Gastroesophageal sphincter (tissue), 4 donors: Measurements from ENCODE around the gene SMARCAL1. TPM values are rescaled to one million over a fixed set of nuclear protein-coding genes. Genes with fewer than 3 reads are reported as not detected.

Experiments
- ATAC-seq: fragments of 150-250 bp; one replicate; pipeline ENCODE4 v1.9.1; 2016; ENCODE audit warnings: mild to moderate bottlenecking, moderate library complexity
- H3K27ac ChIP-seq, 4 donors: fragments of 200-600 bp; sonication (generic) in 3 of 4; 1 replicate in 3 of 4; 2 replicates in 1 of 4; pipeline ENCODE4 v1.5.1; 2016 to 2019
- H3K27me3 ChIP-seq: fragments of 200-600 bp; sonication (generic); one replicate; pipeline ENCODE4 v1.5.1; 2019
- H3K36me3 ChIP-seq, 2 donors: fragments of 200-600 bp; sonication (generic); one replicate each; pipeline ENCODE4 v1.5.1; 2019; ENCODE audit warnings: control low read depth in 1 of 2
- H3K4me1 ChIP-seq, 3 donors: fragments of 200-600 bp; sonication (generic); 1 replicate in 2 of 3; 2 replicates in 1 of 3; pipeline ENCODE4 v1.5.1; 2016 to 2019; ENCODE audit warnings: control low read depth in 2 of 3
- H3K4me3 ChIP-seq, 2 donors: fragments of 200-600 bp; sonication (generic); one replicate each; pipeline ENCODE4 v1.5.1; 2019; ENCODE audit warnings: mild to moderate bottlenecking in 1 of 2, moderate library complexity in 1 of 2
- H3K9me3 ChIP-seq, 3 donors: fragments of 200-600 bp; sonication (generic); one replicate each; pipeline ENCODE4 v1.5.1; 2017 to 2019; ENCODE audit warnings: control low read depth in 2 of 3
- CTCF ChIP-seq, 4 experiments: fragments of 200-600 bp in 2 of 4; fragments of 450-650 bp in 2 of 4; sonication (generic) in 1 of 4; IDR thresholded peaks; one replicate each; pipeline ENCODE4 v1.5.1; 2017 to 2019; ENCODE audit warnings: antibody characterized with exemption in 4 of 4, mild to moderate bottlenecking in 2 of 4, moderate library complexity in 2 of 4
- EP300 ChIP-seq: sonication (generic); formaldehyde crosslinking; IDR thresholded peaks from one replicate; pipeline ENCODE4 v1.6.1; 2017; ENCODE audit warnings: antibody characterized with exemption, mild to moderate bottlenecking
- POLR2A ChIP-seq, 2 donors: fragments of 450-650 bp; IDR thresholded peaks; one replicate each; pipeline ENCODE4 v1.6.1; 2017; ENCODE audit warnings: antibody characterized with exemption in 2 of 2, mild to moderate bottlenecking in 2 of 2, moderate library complexity in 1 of 2
- POLR2AphosphoS5 ChIP-seq: sonication (generic); formaldehyde crosslinking; IDR thresholded peaks from one replicate; pipeline ENCODE4 v1.6.1; 2017; ENCODE audit warnings: antibody characterized with exemption
- WGBS, 2 donors: methylation state at CpG; one replicate each; pipeline ENCODE4 v1.1.5; 2018; ENCODE audit warnings: low coverage in 1 of 2; 5-methylcytosine and 5-hydroxymethylcytosine counted together
- total RNA-seq, 4 donors: library from RNA; depleted of rRNA; stranded (reverse); fragments of >200 nt; gene quantifications; one replicate each; pipeline ENCODE4 v1.1.0, GENCODE V29; 2016

Gene SMARCAL1
- total RNA-seq, 4 donors from 2014 or later = 7.5 to 14.7 (median 10.7) TPM

GRCh38 chr2:216428618-216429350 is 16.5 kb downstream of the SMARCAL1 start:
- 78 to 94% methylated on average over 2 to 6 of the region's 6 CpGs for WGBS, 2 donors
- Histone ChIP-seq H3K36me3 (peaks cover 3 to 98% of the 10 kb centered on the region in 2 donors), H3K27me3 (no peaks in the 10 kb centered on the region), H3K4me1 (no peaks in the 10 kb centered on the region), H3K4me3 (no peak overlapping the region), H3K27ac (no peak overlapping the region), H3K9me3 (no peaks in the 10 kb centered on the region)
- no peak for ATAC-seq
- TF ChIP-seq POLR2AphosphoS5 = no peak
- TF ChIP-seq CTCF (IDR thresholded peaks at IDR 0.05) = no peak
- TF ChIP-seq EP300 = no peak
- no peak for TF ChIP-seq POLR2A (IDR thresholded peaks at IDR 0.05)

GRCh38 chr2:216429428-216429827 is 17.1 kb downstream of the SMARCAL1 start:
- no peak overlapping the region for H3K27ac ChIP-seq
- peaks cover 3 to 98% of the 10 kb centered on the region in 2 donors for H3K36me3 ChIP-seq
- H3K9me3 ChIP-seq = no peaks in the 10 kb centered on the region
- H3K4me3 ChIP-seq = no peak overlapping the region
- ATAC-seq = no peak
- TF ChIP-seq EP300 = no peak
- TF ChIP-seq CTCF (IDR thresholded peaks at IDR 0.05) = no peak
- TF ChIP-seq POLR2AphosphoS5 = no peak
- TF ChIP-seq POLR2A (IDR thresholded peaks at IDR 0.05) = no peak
- H3K27me3 ChIP-seq = no peaks in the 10 kb centered on the region
- no peaks in the 10 kb centered on the region for H3K4me1 ChIP-seq
- 86 to 96% methylated on average over 5 of the region's 5 CpGs for WGBS, 2 donors

- Histone ChIP-seq H3K4me3 (no peak overlapping the region), H3K27ac (no peak overlapping the region), H3K27me3 (no peaks in the 10 kb centered on the region), H3K36me3 (peaks cover 3 to 98% of the 10 kb centered on the region in 2 donors), H3K9me3 (no peaks in the 10 kb centered on the region), H3K4me1 (no peaks in the 10 kb centered on the region)
- WGBS, 2 donors = 90 to 93% methylated on average over 5 to 10 of the region's 13 CpGs
- TF ChIP-seq POLR2AphosphoS5 = no peak
- no peak for TF ChIP-seq CTCF (IDR thresholded peaks at IDR 0.05)
- TF ChIP-seq POLR2A (IDR thresholded peaks at IDR 0.05) = no peak
- TF ChIP-seq EP300 = no peak
- ATAC-seq = no peak
These were observed 18.7 kb downstream of the SMARCAL1 start for GRCh38 chr2:216430811-216431530.

- no peak overlapping the region for H3K27ac ChIP-seq
- H3K27me3 ChIP-seq = no peaks in the 10 kb centered on the region
These were observed 19.2 kb downstream of the SMARCAL1 start for GRCh38 chr2:216431531-216431856.

More at GRCh38 chr2:216431531-216431856, 19.2 kb downstream of the SMARCAL1 start:
- no peaks in the 10 kb centered on the region for H3K9me3 ChIP-seq
- no peak overlapping the region for H3K4me3 ChIP-seq
- H3K4me1 ChIP-seq = no peaks in the 10 kb centered on the region
- ATAC-seq = no peak
- H3K36me3 ChIP-seq = peaks cover 3 to 98% of the 10 kb centered on the region in 2 donors
- TF ChIP-seq CTCF (IDR thresholded peaks at IDR 0.05) = no peak
- TF ChIP-seq POLR2AphosphoS5 = no peak
- no peak for TF ChIP-seq EP300
- TF ChIP-seq POLR2A (IDR thresholded peaks at IDR 0.05) = no peak
